Thyroid gland (tissue), 4 donors: ENCODE results near the gene ZCCHC17. TPM values are rescaled to one million over a fixed set of nuclear protein-coding genes. Genes with fewer than 3 reads are reported as not detected.

Source experiments
- DNase-seq, 2 donors: peaks; one replicate each; pipeline ENCODE4 v3.0.0-alpha.2; 2019
- H3K27ac ChIP-seq, 3 donors: fragments of 200-600 bp; sonication (generic); 1 replicate in 2 of 3; 2 replicates in 1 of 3; pipeline ENCODE4 v1.5.1; 2016 to 2019; ENCODE audit warnings: mild to moderate bottlenecking in 1 of 3, moderate library complexity in 1 of 3
- H3K27me3 ChIP-seq: fragments of 200-600 bp; sonication (generic); one replicate; pipeline ENCODE4 v1.5.1; 2019
- H3K36me3 ChIP-seq, 2 donors: fragments of 200-600 bp; sonication (generic); one replicate each; pipeline ENCODE4 v1.5.1; 2016 to 2019
- H3K4me1 ChIP-seq, 2 donors: fragments of 200-600 bp; sonication (generic); one replicate each; pipeline ENCODE4 v1.5.1; 2017 to 2019
- H3K4me3 ChIP-seq, 3 donors: fragments of 200-600 bp; sonication (generic); replicated peaks in 1 of 3; 1 replicate in 2 of 3; 2 replicates in 1 of 3; pipeline ENCODE4 v1.5.1; 2016; ENCODE audit warnings: mild to moderate bottlenecking in 1 of 3
- H3K9me3 ChIP-seq: fragments of 200-600 bp; sonication (generic); one replicate; pipeline ENCODE4 v1.5.1; 2017
- CTCF ChIP-seq, 6 experiments: fragments of 200-600 bp in 3 of 6; fragments of 450-650 bp in 3 of 6; sonication (generic) in 3 of 6; IDR thresholded peaks; one replicate each; pipeline ENCODE4 v1.5.1; 2016 to 2019; ENCODE audit warnings: antibody characterized with exemption in 6 of 6, mild to moderate bottlenecking in 2 of 6, inconsistent platforms in 1 of 6, moderate library complexity in 1 of 6
- POLR2A ChIP-seq, 2 donors: fragments of 450-650 bp; IDR thresholded peaks; one replicate each; pipeline ENCODE4 v1.6.1; 2017; ENCODE audit warnings: antibody characterized with exemption in 2 of 2, mild to moderate bottlenecking in 2 of 2, moderate library complexity in 1 of 2
- WGBS, 2 donors: methylation state at CpG; one replicate each; pipeline ENCODE4 v1.1.5; 2017; 5-methylcytosine and 5-hydroxymethylcytosine counted together
- intact Hi-C: fragments of 100-400 bp; cut with DNase I; formaldehyde crosslinking; loops from one replicate; pipeline ENCODE4 v1.15.1; 2023
- total RNA-seq, 4 donors: library from RNA; depleted of rRNA; stranded (reverse); fragments of >200 nt; gene quantifications; one replicate each; pipeline ENCODE4 v1.2.3, GENCODE V29; 2016

ZCCHC17 gene
- total RNA-seq, 4 donors from 2014 or later, result 20.0 to 29.8 (median 23.9) TPM

GRCh38 chr1:31397360-31398095, 100.7 kb downstream of the ZCCHC17 start:
- Histone ChIP-seq H3K4me1 (peaks cover 0 to 8% of the 10 kb centered on the region in 2 donors), H3K36me3 (no peaks in the 10 kb centered on the region), H3K9me3 (no peaks in the 10 kb centered on the region), H3K27ac (no peak overlapping the region), H3K27me3 (no peaks in the 10 kb centered on the region), H3K4me3 (no peak overlapping the region)
- TF ChIP-seq POLR2A (IDR thresholded peaks at IDR 0.05), result no peak
- TF ChIP-seq CTCF (IDR thresholded peaks at IDR 0.05), result no peak
- 64 to 84% methylated on average over 3 to 4 of the region's 4 CpGs for WGBS, 2 donors
- no peak for DNase-seq
- intact Hi-C loops, result loop anchor here (10.0 kb wide), 2 partner anchors 147 to 397 kb away; no protein-coding TSS in a partner anchor

DNA sequence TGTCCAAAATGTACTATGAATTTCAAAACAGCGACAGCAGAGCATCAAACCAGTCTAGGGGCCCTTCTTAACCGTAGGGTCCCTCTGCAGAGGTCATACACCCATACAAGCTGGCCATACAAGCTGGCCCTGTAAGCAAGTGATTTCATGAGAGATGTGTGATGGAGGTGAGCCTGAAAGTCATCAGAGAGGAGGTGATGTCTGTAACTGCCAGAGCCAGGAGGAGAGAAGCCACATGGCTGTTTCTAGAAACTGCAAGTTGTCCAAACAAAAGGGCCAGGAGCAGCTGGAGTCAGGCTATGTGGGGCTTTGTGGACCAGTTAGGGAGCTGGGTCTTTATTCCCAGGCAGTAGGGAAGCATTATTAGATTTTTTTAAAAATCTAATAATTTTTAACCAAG, 101.4 kb downstream of the ZCCHC17 start:
- DNase-seq, result no peak
- Histone ChIP-seq H3K27ac (no peak overlapping the region), H3K27me3 (no peaks in the 10 kb centered on the region), H3K9me3 (no peaks in the 10 kb centered on the region), H3K36me3 (no peaks in the 10 kb centered on the region), H3K4me1 (peaks cover 0 to 8% of the 10 kb centered on the region in 2 donors), H3K4me3 (no peak overlapping the region)
- WGBS, 2 donors, result 66 to 96% methylated on average over 2 of the region's 2 CpGs
- TF ChIP-seq POLR2A (IDR thresholded peaks at IDR 0.05), result no peak
- no peak for TF ChIP-seq CTCF (IDR thresholded peaks at IDR 0.05)
- intact Hi-C loops, result loop anchor here (10.0 kb wide), 2 partner anchors 147 to 397 kb away; no protein-coding TSS in a partner anchor

DNA sequence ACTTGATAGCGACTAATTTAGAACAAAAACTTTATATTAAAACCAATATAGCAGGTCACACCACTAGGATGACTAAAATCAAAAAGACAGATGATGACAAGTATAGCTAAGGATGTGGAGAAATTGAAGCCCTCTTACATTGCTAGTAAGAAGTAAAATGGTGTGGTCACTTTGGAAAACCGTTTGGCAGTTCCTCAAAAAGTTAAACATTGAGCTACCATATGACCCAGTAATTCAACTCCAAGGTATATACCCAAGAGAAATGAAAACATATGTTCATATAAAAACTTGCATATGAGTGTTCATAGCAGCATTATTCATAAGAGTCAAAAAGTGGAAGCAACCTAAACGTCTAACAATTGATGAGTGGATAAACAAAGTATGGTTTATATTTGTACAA, 103.1 kb downstream of the ZCCHC17 start:
- Histone ChIP-seq H3K36me3 (no peaks in the 10 kb centered on the region), H3K4me3 (no peak overlapping the region), H3K9me3 (no peaks in the 10 kb centered on the region), H3K4me1 (peaks cover 0 to under 1% of the 10 kb centered on the region in 2 donors), H3K27me3 (no peaks in the 10 kb centered on the region), H3K27ac (no peak overlapping the region)
- no peak for DNase-seq
- WGBS, 2 donors, result 69 to 79% methylated on average over 3 of the region's 3 CpGs
- intact Hi-C loops, result loop anchor here (10.0 kb wide), 2 partner anchors 145 to 395 kb away; no protein-coding TSS in a partner anchor
- TF ChIP-seq POLR2A (IDR thresholded peaks at IDR 0.05), result no peak

DNA sequence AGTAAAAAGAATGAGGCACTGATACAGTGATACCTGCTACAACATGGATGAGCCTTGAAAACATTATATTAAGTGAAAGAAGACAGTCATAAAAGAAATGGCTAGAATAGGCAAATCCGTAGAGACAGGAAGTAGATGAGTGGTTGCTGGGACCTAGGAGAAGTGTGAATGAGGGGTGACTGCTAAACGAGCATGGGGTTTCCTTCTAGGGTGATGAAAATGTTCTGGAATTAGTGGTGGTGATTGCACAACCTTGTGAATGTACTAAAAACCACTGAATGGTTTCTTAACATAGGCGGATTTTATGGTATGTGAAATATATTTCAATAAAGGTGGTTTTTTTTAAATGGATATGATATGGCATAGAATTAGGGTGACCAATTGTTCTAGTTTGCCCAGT, 103.6 kb downstream of the ZCCHC17 start:
- Histone ChIP-seq H3K9me3 (no peaks in the 10 kb centered on the region), H3K27ac (no peak overlapping the region), H3K4me1 (no peaks in the 10 kb centered on the region), H3K36me3 (no peaks in the 10 kb centered on the region), H3K27me3 (no peaks in the 10 kb centered on the region), H3K4me3 (no peak overlapping the region)
- TF ChIP-seq CTCF (IDR thresholded peaks at IDR 0.05) (no peak), POLR2A (IDR thresholded peaks at IDR 0.05) (no peak)
- 57 to 68% methylated on average over 3 of the region's 3 CpGs for WGBS, 2 donors
- intact Hi-C loops, result no loop called here
- no peak for DNase-seq

GRCh38 chr1:31401241-31401640, 104.4 kb downstream of the ZCCHC17 start:
- no peak for DNase-seq
- 58 to 60% methylated on average over 2 of the region's 2 CpGs for WGBS, 2 donors
- no peak for TF ChIP-seq CTCF (IDR thresholded peaks at IDR 0.05)
- no peak for TF ChIP-seq POLR2A (IDR thresholded peaks at IDR 0.05)
- Histone ChIP-seq H3K36me3 (no peaks in the 10 kb centered on the region), H3K27me3 (no peaks in the 10 kb centered on the region), H3K4me3 (no peak overlapping the region), H3K4me1 (no peaks in the 10 kb centered on the region), H3K27ac (no peak overlapping the region), H3K9me3 (no peaks in the 10 kb centered on the region)
- intact Hi-C loops, result no loop called here
